NCI-H2227 treated with DMSO at 0.1 percent for 48 hours (cell line): Measurements from ENCODE around the gene RBL1.
"Not testable (repeated sequence)": the region's sequence is repeated elsewhere in the genome, so short reads cannot be mapped to it uniquely, and the experiment has no call there.

ENCODE experiments used
- DNase-seq: peaks from one replicate; lab custom pipeline; 2025; lab: John Stamatoyannopoulos, UW

Gene RBL1, protein sequence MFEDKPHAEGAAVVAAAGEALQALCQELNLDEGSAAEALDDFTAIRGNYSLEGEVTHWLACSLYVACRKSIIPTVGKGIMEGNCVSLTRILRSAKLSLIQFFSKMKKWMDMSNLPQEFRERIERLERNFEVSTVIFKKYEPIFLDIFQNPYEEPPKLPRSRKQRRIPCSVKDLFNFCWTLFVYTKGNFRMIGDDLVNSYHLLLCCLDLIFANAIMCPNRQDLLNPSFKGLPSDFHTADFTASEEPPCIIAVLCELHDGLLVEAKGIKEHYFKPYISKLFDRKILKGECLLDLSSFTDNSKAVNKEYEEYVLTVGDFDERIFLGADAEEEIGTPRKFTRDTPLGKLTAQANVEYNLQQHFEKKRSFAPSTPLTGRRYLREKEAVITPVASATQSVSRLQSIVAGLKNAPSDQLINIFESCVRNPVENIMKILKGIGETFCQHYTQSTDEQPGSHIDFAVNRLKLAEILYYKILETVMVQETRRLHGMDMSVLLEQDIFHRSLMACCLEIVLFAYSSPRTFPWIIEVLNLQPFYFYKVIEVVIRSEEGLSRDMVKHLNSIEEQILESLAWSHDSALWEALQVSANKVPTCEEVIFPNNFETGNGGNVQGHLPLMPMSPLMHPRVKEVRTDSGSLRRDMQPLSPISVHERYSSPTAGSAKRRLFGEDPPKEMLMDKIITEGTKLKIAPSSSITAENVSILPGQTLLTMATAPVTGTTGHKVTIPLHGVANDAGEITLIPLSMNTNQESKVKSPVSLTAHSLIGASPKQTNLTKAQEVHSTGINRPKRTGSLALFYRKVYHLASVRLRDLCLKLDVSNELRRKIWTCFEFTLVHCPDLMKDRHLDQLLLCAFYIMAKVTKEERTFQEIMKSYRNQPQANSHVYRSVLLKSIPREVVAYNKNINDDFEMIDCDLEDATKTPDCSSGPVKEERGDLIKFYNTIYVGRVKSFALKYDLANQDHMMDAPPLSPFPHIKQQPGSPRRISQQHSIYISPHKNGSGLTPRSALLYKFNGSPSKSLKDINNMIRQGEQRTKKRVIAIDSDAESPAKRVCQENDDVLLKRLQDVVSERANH

DNA sequence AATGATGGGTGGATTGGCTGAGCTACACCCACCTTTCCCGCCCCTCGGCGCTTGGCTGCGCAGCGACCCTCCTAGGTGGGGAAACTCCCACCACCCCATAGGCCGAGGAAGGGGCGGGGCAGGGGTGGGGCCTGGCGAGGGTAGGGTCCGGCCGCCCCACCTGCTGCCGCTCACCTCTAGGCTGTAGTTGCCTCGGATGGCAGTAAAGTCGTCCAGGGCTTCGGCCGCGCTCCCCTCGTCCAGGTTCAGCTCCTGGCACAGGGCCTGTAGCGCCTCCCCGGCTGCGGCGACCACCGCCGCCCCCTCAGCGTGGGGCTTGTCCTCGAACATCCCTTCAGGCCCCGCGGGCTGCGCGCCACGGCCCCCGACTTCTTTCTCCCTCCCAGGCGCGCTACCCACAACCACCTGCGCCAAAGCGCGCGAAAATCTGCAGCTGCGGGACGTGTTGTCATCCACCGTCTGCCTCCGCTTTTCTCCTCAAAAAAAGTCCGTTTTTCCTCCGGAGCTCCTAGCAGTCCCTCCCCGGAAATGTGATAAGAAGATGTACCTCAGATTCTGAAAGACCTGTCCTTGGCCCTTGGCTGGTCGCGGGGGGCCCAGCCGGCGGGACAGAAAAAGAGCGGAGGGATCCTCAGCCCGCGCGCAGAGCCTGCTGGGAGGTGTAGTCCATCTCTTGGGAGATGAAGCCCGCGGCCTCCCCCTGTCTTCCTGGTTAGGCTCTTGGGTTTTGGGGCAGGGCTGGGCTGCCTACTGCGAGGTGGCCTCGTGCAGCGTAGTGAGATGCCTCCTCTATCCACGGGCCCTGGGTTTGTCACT lies at the start of gene RBL1:
Gene RBL1, minus strand, starts transcription at position 399 of the 816 bp plus-strand sequence. Its CDS starts 69 bp downstream, at position 330.
- peak; percentile 93 for DNase-seq

DNA sequence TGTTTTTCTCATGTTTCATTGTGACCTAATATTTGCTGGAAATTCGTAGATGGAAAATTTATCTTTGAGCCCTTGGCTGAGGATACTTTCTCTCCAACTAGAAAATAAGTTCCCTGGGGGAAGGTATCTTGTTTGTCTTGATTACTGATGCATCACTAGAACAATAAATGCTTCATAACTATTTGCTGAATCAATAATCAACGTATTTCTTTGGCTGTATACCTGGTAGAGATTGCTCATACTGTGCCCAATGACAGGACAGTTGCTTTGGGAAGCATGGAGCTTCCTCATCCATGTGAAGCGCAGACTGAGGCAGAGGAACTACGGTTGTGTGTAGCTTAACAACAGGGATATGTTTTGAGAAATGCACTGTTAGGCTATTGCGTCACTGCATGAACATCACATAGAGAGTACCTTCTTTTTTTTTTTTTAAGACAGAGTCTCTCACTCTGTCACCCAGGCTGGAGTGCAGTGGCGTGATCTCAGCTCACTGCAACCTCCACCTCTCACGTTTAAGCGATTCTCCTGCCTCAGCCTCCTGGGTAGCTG lies 49.1 kb upstream of the RBL1 start:
- no peak for DNase-seq

DNA sequence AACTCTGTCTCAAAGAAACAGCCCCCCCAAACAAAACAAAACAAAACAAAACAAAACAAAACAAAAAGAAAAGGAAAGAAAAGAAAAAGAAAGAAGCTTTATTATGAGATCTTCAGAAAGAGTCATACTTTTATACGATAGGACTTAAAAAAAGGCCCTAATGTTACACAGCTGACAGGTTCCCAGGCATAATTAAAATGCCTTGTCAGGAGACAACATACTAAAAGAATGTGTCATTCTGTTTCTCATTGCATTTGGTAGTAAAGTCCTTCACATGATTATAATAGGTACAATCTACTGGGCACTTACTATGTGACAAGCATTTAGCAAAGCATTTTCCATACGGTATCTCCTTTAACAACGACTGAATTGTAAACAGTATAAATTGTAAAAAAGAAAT lies 46.9 kb upstream of the RBL1 start:
- no peak for DNase-seq

DNA sequence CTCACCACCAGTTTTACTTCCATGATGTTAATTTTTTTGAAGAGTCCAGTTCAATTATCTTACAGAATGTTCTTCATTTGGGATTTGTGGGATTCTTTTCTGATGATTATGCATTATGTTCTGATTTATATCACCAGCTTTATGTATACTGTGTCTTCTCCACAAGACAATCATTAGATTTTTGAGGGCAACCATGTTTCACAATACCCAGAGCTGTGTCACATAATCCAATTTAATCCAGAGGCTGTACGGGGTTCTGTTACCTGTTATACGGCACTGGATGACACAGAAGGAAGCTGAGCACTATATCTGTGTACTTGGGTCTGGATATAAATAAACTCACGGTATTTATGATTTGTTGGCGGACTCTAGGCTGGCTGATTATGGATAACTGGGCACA lies 41.8 kb upstream of the RBL1 start:
- DNase-seq, result no peak

DNA sequence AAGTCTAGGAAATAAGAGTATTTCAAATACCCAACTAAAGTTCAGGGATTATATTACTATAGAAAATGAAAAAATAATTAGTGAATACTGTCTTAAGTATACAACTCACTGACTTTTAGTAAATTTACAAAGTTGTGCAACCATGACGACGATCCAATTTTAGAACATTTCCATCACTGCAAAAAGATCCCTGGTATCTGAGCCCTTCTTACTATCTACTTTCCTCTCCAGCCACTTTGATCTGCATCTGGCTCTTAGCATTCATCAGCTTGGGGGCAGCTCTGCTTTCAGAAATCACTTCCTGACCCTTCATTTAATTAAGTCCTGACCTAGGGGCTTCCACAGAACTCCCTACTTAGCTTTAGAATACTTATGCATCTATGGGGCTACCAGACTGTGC lies 38.2 kb upstream of the RBL1 start:
- DNase-seq, result no peak

DNA sequence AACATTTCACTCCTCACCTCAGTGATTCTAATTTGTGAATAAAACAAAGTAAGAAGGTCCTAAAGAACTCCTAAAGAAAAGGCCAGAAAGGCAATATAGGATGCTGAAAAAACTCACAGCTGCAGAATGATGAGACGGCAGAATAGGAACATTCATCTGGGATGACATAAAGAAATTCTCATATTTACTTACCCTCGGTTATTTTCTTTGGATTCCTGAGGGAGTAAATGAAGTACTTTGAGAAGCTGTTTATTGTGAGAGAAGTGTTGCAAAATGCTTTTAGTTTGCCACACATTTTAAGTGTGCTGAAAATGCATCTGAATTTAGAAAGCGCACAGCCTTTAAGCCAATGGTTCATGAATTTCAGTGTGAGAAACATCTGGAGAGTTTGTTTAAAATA lies 35.7 kb upstream of the RBL1 start:
- no peak for DNase-seq

DNA sequence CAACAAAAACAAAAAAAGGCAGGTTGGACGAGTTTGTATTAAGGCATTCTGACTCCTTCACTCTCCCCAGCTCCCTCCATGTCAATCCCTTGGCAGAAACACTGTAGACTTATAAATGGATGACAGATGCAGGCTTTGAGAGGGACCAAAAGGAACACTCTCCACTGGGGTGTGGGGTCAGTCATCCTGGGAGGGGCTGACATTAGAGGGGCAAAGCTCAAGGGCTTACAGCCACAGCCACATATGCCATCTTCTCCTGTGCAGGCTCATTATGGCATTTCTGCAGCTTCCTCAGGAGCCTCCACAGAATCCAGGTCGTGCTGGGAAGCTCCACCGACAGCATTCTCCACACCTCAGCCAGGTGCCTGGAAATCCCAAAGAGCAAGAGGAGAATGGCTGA lies 33.0 kb upstream of the RBL1 start:
- no peak for DNase-seq

DNA sequence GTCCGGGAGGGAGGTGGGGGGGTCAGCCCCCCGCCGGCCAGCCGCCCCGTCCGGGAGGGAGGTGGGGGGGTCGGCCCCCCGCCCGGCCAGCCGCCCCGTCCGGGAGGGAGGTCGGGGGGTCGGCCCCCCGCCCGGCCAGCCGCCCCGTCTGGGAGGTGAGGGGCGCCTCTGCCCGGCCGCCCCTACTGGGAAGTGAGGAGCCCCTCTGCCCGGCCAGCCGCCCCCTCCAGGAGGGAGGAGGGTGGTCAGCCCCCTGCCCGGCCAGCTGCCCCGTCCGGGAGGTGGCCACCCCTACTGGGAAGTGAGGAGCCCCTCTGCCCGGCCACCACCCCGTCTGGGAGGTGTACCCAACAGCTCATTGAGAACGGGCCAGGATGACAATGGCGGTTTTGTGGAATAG lies 30.5 kb upstream of the RBL1 start:
- not testable (repeated sequence) for DNase-seq

DNA sequence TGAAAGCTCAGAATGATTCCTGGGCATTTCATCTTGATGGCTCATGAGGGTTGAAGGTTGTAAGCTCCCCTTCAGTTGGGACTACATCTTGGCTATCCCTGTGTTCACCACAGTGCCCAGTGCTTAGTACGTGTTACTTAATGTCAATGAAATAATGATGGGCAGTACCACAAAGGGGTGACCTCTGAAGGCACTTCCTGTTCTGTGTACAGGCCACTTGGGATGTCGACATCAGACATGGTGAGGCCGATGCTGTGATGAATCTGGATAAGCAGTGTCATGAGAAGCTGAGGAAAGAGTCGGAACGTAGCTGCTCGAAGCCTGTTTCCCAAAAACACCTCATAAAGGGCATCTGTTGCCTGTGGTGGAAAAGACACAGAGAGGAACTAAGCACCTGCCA lies 27.6 kb upstream of the RBL1 start:
- no peak for DNase-seq

DNA sequence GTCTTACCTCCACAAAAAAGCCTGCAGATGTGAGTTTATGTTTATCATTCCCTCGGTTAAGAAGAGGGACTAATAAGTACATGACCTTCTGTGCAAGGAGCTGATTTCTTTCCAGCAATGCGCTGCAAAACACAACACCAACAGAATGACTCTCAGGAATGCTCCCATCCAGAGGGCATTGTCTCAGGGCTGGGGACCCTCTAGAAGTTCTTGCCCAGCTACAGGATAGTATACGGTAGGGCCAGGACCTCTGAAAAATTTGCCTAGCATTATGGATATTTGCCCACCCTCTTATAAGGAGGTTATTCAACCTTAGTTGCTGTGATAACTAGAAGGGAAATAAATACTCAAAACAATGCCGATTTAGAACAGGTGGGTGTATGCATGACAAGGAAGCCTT lies 24.7 kb upstream of the RBL1 start:
- no peak for DNase-seq

DNA sequence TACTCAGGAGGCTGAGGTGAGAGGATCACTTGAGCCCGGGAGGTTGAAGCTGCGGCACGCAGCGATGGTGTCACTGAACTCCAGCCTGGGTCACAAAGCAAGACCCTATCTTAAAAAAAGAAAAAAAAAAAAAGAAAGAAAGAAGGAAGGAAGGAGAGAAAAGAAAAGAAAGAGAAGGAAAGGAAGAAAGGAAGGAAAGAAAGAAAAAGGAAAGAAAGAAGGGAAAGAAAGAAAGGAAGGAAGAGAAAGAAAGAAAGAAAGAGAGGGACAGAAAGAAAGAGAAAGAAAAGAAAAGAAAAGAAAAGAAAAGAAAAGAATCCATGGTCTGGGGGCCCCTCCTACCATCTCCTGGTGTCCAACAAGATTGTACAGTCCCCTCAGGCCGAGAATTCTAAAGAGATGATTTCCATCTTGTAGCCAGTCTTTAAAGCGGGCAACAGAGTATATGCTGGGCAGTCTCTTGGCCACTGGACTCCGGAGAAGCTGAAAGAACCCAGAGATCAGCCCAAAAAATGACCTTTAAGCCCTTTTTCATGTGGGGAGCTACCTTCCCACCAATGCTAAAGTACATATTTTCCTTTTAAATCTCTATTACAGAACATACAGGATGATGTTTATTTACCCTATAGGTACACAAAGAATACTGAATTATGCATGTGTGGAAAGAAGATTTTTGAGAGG lies 23.7 kb upstream of the RBL1 start:
- no peak for DNase-seq

DNA sequence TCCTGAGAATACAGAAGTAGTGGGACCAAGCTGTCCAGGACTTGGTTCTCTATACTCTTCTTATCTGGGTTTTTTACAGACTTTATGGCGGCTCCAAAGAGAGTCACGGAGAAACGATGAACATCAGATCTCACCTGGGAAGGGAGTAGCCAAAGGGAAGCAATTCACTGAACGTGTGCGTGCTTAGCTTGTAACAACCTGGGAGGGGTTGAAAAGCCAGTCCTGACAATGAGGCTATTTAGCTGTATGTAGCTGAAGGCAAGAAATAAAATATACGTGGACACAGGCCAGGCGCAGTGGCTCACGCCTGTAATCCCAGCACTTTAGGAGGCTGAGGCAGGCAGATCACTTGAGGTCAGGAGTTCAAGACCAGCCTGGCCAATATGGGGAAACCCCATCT lies 18.2 kb upstream of the RBL1 start:
- DNase-seq, result no peak

DNA sequence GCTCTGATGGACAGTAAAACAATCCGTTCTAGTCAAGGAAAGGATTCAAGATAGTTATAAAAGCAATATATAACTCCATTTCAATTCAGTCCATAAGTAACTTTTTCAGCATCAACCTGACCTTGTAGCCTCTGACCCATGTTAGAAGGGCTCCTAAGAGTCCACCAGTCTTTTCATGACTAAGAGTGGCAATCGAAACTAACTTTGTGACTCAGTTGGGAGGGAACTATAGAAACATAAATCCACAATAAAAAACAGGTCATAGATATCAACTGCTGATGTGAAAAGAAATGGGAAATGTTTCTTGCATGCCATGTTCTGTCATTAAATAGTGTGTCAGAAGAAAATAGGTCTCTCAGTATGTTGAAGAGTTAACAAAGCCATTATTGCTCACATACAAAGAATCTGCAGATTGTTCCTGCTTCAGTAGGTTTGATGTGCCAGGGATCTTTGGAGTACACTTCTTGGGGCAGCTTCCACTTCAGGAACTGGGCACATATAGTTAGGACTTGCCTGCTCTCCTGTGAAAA lies 16.2 kb upstream of the RBL1 start:
- no peak for DNase-seq

DNA sequence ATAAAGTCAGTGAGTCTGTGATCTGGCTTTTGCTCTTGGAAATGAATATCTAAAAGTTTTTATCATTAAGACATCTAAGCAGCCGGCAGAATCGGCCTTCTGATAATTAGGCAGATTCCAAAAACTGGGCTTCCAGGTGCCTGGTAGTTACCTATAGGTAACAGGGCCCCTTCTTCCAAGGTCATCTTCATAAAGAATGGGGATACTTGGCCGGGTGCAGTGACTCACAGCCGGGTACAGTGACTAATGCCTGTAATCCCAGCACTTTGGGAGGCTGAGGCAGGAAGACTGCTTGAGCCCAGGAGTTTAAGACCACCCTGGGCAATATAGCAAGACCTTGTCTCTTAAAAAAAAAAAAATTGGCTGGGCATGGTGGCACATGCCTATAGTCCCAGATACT lies 12.9 kb upstream of the RBL1 start:
- DNase-seq, result no peak

DNA sequence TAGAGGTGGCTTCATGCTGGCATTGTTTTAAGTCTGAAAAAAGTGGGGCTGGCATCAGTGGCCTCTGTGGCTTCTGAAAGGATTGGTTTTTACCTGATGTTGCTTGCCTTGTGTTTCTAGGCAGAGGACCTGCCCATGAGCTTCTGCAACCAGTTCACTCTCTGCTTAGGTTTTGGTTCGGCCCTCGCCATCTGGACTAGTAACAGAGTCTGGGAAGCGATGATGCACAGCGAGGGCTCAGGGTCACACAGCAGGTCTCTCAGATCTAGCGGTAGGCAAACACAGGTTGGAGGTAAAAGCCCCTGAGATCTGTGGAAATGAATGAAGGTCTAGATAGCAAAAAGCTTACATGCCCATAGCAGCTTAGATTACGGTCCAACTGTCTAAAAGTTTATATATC lies 6.8 kb upstream of the RBL1 start:
- no peak for DNase-seq

DNA sequence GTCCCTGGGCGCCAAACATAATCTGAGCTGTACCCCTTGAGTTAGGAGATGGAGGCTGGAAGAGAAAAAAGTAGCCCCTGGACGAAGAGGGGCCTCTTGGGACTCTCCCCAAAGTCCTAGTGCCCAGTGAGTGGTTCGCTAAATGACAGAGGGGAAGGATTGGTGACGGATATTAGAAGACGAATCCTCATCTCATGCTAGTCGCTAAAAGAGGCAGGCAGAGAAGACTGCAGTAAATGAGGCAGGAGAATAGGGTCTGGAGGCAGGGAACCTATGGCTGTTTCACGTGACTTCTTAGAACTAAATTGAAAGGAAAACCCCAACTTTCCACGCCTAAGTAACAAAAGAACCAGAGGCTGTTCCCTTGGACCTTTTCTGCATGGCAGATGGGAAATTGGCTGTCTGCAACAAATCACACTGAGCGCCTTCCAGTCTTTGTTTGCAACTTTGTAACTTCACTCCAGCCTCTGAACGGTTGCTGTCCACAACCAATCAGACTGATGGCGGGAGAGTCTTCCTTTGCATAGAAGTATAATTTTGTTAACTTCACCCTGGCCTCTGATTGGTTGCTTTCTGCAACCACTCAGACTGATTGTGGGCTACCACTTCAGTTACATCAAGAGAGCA lies 731 bp upstream of the RBL1 start:
- DNase-seq, result peak; percentile 53

DNA sequence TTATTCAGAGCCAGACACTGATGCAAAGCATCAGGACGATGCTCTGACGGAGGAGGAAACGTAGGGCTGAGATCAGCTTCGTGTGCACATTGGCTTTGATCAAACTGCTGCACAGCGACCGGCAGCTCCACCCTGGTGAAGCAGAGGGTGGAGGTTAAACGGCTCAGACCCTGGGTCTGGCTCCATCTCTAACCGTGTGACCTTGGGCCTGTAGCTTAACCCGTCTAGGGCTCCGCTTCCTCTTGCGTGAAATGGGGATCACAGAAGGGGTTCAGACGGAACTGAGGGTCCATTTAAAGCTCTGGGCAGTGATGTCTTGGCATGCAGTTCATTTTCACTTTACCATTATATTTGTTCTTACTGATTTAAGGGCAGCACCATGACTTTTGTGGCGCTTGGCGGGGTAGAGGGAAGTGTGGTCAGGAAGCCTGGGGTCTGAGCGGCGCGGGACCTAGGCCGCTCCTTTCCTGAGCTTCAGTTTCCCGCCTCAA lies 644 bp downstream of the RBL1 start:
- DNase-seq, result no peak

DNA sequence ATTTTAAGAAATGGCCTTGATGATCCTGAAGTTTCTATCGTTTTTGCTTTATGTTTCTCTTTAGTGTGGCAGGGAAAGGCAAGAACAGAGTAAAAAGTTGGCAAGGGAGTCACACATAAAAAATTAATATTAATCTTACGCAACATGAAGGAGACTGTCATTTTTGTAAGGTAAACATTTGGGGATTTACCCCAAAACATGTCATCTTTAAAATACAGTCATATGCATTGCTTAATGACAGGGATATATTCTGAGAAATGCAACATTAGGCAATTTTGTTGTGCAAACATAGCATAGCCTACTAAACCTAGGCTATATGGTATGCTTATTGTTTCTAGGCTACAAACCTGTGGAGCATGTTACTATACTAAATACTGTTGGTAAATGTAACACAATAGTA lies 5.4 kb downstream of the RBL1 start:
- no peak for DNase-seq

DNA sequence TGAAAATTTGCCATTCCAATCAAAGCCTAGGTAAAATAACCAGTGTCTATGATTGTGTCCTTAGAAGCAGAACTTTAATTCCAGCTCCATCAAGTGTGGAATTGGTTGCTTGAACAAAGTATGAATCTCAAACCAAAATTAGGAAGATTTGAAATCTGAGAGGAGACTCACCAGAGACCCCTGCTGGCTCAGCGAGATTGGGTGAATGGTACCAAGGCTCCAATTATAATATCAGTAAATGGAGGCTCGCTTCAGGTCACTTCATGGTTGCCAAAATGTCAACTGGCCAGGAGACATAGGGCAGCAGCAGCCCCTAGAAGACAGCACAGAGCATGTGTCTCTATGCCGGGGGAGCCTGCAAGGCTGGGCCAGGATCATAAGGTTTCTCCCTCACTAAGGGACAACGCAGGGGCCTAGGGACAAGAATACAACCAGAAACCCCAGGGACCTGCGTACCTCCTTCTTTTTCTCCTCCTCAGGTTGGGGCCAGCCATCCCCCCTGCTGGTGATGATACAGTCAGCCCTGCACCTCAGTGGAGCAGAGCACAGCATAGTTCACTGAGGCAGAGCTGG lies 14.0 kb downstream of the RBL1 start:
- DNase-seq, result no peak

DNA sequence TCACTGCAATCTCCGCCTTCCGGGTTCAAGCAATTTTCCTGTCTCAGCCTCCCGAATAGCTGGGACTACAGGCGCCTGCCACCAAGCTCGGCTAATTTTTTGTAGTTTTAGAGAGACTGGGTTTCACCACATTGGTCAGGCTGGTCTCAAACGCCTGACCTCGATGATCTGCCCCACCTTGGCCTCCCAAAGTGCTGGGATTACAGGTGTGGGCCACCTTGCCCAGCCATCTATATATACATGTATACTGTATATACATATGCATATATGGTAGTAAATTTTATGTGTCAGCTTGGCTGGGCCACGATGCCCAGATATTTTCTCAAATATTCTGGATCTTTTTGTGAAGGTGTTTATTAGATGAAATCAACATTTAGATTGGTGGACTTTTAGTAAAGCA lies 18.8 kb downstream of the RBL1 start:
- DNase-seq, result no peak
